Endothelial cell of umbilical vein (primary cell): ENCODE measurements around the gene CCNH. TPM values are rescaled to one million over a fixed set of nuclear protein-coding genes. Genes with fewer than 3 reads are reported as not detected.

Source experiments
- BruUV-seq: library from RNA; stranded (reverse); fragments of 400-500 nt; replicated peaks from 2 replicates; lab custom pipeline; 2021; lab: Mats Ljungman, UMichigan
- CTCF ChIA-PET: fragments of 300-600, 350-600 bp; sonication (Branson Sonifier 250); formaldehyde crosslinking; loops from one replicate; lab custom pipeline; 2021; ENCODE audit warnings: antibody characterized with exemption, inconsistent platforms; lab: Charles Lee
- POLR2A ChIA-PET: fragments of 300-600, 350-600 bp; sonication (Branson Sonifier 250); formaldehyde crosslinking; loops from one replicate; lab custom pipeline; 2021; ENCODE audit warnings: antibody characterized with exemption, inconsistent platforms; lab: Charles Lee
- DNase-seq: peaks from one replicate; pipeline ENCODE4 v3.0.0-alpha.2; 2011; ENCODE audit warnings: low read depth, low spot score
- FAIRE-seq: peaks from 2 replicates; lab custom pipeline; 2011; peaks lifted over from hg19 to GRCh38; lab: Jason Lieb, UNC
- H2AFZ ChIP-seq: 2 replicates; pipeline ENCODE4 v1.6.0; 2012; ENCODE audit warnings: low read depth, low read length, control low read depth, inconsistent platforms
- H3K27ac ChIP-seq: 2 replicates; pipeline ENCODE4 v1.5.1; 2011; ENCODE audit warnings: low read depth, mild to moderate bottlenecking, control low read depth, low read length, moderate library complexity; ENCODE audit not compliant: insufficient read depth
- H3K27me3 ChIP-seq, 2 experiments: 2 replicates each; pipeline versions ENCODE4 v1.6.0 to v1.6.1; 2011; ENCODE audit warnings: low read length in 2 of 2, mixed read lengths in 1 of 2; ENCODE audit not compliant: control insufficient read depth in 2 of 2, insufficient read depth in 2 of 2
- H3K36me3 ChIP-seq, 2 experiments: 2 replicates in 1 of 2; 3 replicates in 1 of 2; pipeline ENCODE4 v1.5.1; 2011; ENCODE audit warnings: low read length in 2 of 2, mild to moderate bottlenecking in 1 of 2, moderate library complexity in 1 of 2; ENCODE audit not compliant: control insufficient read depth in 2 of 2, insufficient read depth in 2 of 2; ENCODE audit errors: extremely low read depth in 1 of 2
- H3K4me1 ChIP-seq: 3 replicates; pipeline ENCODE4 v1.5.1; 2011; ENCODE audit warnings: mild to moderate bottlenecking, low read length; ENCODE audit not compliant: control insufficient read depth, insufficient read depth; ENCODE audit errors: extremely low read depth
- H3K4me2 ChIP-seq: 2 replicates; pipeline ENCODE4 v1.6.1; 2011; ENCODE audit warnings: low read length, control low read depth, mixed read lengths; ENCODE audit not compliant: insufficient read depth
- H3K4me3 ChIP-seq, 3 experiments: fragments of 200-600 bp in 1 of 3; sonication (generic), shearing (Covaris generic) in 1 of 3; replicated peaks in 1 of 3; 2 replicates each; pipeline ENCODE4 v1.5.1; 2011 to 2016; ENCODE audit warnings: control low read depth in 3 of 3, low read length in 3 of 3, mild to moderate bottlenecking in 2 of 3, inconsistent platforms in 1 of 3, low read depth in 1 of 3, moderate library complexity in 1 of 3; ENCODE audit not compliant: insufficient read depth in 1 of 3
- H3K79me2 ChIP-seq: 2 replicates; pipeline ENCODE4 v1.6.0; 2012; ENCODE audit warnings: low read length, inconsistent platforms; ENCODE audit not compliant: control insufficient read depth, insufficient read depth
- H3K9ac ChIP-seq: replicated peaks from 2 replicates; pipeline ENCODE3; 2011; ENCODE audit warnings: low read length, control low read depth; ENCODE audit not compliant: insufficient read depth; ENCODE audit errors: extremely low read depth
- H3K9me1 ChIP-seq: replicated peaks from 3 replicates; pipeline ENCODE4 v1.6.0; 2011; ENCODE audit warnings: mild to moderate bottlenecking, low read length; ENCODE audit not compliant: control insufficient read depth, insufficient read depth; ENCODE audit errors: extremely low read depth
- H3K9me3 ChIP-seq: replicated peaks from 2 replicates; pipeline ENCODE4 v1.5.1; 2012; ENCODE audit warnings: low read length, inconsistent platforms; ENCODE audit not compliant: control insufficient read depth, insufficient read depth
- H4K20me1 ChIP-seq: replicated peaks from 2 replicates; pipeline ENCODE3; 2011; ENCODE audit warnings: mild to moderate bottlenecking, low read length; ENCODE audit not compliant: control insufficient read depth, insufficient read depth; ENCODE audit errors: extremely low read depth
- CTCF ChIP-seq, 2 donors: IDR thresholded peaks; 1 replicate in 1 of 2; 2 replicates in 1 of 2; pipeline ENCODE4 v1.5.1; 2011; ENCODE audit warnings: low read length in 2 of 2, mild to moderate bottlenecking in 2 of 2, moderate library complexity in 2 of 2, control low read depth in 1 of 2, inconsistent platforms in 1 of 2, low read depth in 1 of 2; ENCODE audit not compliant: insufficient read depth in 1 of 2; ENCODE audit errors: extremely low read depth in 1 of 2
- EZH2 ChIP-seq: IDR thresholded peaks from 2 replicates; pipeline ENCODE4 v1.6.1; 2012; ENCODE audit warnings: borderline replicate concordance, low read depth, mild to moderate bottlenecking, moderate library complexity, low read length, inconsistent platforms; ENCODE audit not compliant: severe bottlenecking
- FOS ChIP-seq: IDR thresholded peaks from 2 replicates; pipeline ENCODE4 v1.6.1; 2011; ENCODE audit warnings: mild to moderate bottlenecking, low read length, moderate library complexity, borderline replicate concordance; ENCODE audit not compliant: insufficient read depth
- GATA2 ChIP-seq: IDR thresholded peaks from 2 replicates; pipeline ENCODE4 v1.7.0; 2011; ENCODE audit warnings: low read depth, mild to moderate bottlenecking, moderate library complexity, mixed read lengths, low read length; ENCODE audit not compliant: insufficient read length, insufficient read depth
- JUN ChIP-seq: IDR thresholded peaks from 2 replicates; pipeline ENCODE4 v1.6.1; 2011; ENCODE audit warnings: borderline replicate concordance, low read depth; ENCODE audit not compliant: insufficient read length, insufficient read depth
- MAX ChIP-seq: IDR thresholded peaks from 2 replicates; pipeline ENCODE4 v1.6.1; 2011; ENCODE audit not compliant: insufficient read depth, insufficient read length
- MYC ChIP-seq: IDR thresholded peaks from one replicate; pipeline ENCODE4 v1.6.1; 2011; ENCODE audit warnings: mild to moderate bottlenecking, low read depth, low read length
- POLR2A ChIP-seq: IDR thresholded peaks from 2 replicates; pipeline ENCODE4 v1.6.1; 2012; ENCODE audit warnings: low read depth, mild to moderate bottlenecking, control low read depth, low read length
- POLR2AphosphoS5 ChIP-seq: IDR thresholded peaks from 2 replicates; pipeline ENCODE4 v1.6.1; 2012; ENCODE audit warnings: low read depth, mild to moderate bottlenecking, control low read depth, low read length, moderate library complexity; ENCODE audit not compliant: insufficient read depth
- dilution Hi-C: fragments of 300-500 bp; cut with MboI; formaldehyde crosslinking; loops from one replicate; pipeline ENCODE4 v1.15.0; 2019; ENCODE audit warnings: low sequenced_read_pairs; ENCODE audit not compliant: extremely low pct_ligation_motif_present
- intact Hi-C: fragments of 100-400 bp; cut with micrococcal nuclease; formaldehyde crosslinking; loops from one replicate; pipeline ENCODE4 v1.10.0; 2022
- polyA plus RNA-seq, 4 experiments: library from polyadenylated mRNA; depleted of rRNA in 3 of 4; stranded (reverse) in 3 of 4; unstranded in 1 of 4; fragments of >200 nt; gene quantifications; 2 replicates each; pipeline versions ENCODE4 v1.2.1 to v1.2.3, GENCODE V29; 2011 to 2012; ENCODE audit warnings: missing spikeins in 1 of 4
- total RNA-seq: library from RNA; stranded (reverse); gene quantifications from 2 replicates; pipeline ENCODE4 v1.2.3, GENCODE V29; 2021

CCNH gene
- total and polyA plus RNA-seq, 2 donors (not counting 3 experiments of a cell fraction or from before 2014, with no cell fraction given), result 47.9 to 50.6 TPM

GRCh38 chr5:87393331-87393730, 19.4 kb downstream of the CCNH start:
- peak overlapping the region; percentile 44 for H3K4me2 ChIP-seq
- H3K27me3 ChIP-seq, result no peaks in the 10 kb centered on the region
- ChIA-PET CTCF (interaction anchor here (1.1 to 1.8 kb wide), 2 partner anchors 9 to 323 kb away, joined by 4 to 7 read pairs; no protein-coding TSS in a partner anchor), POLR2A (no interaction called here)
- intact Hi-C loops (loop anchor here (1.0 to 5.0 kb wide), 3 partner anchors 125 to 273 kb away; no protein-coding TSS in a partner anchor), dilution Hi-C loops (no loop called here)
- no peak for TF ChIP-seq GATA2
- peak; percentile 84 for TF ChIP-seq JUN
- TF ChIP-seq MYC, result no peak
- TF ChIP-seq FOS, result peak; percentile 79
- DNase-seq (peak; percentile 79), FAIRE-seq (peak; percentile 63)
- BruUV-seq, result no TSS peak
- no peaks in the 10 kb centered on the region for H3K9me3 ChIP-seq
- peaks cover 13 to 43% of the 10 kb centered on the region in 2 experiments for H3K36me3 ChIP-seq
- peak overlapping the region; percentile 53 for H3K9ac ChIP-seq
- peak overlapping the region; percentile 91 for H3K27ac ChIP-seq
- no peaks in the 10 kb centered on the region for H4K20me1 ChIP-seq
- no peak overlapping the region for H2AFZ ChIP-seq
- no peaks in the 10 kb centered on the region for H3K9me1 ChIP-seq
- no peak overlapping the region for H3K4me3 ChIP-seq
- peaks cover 25% of the 10 kb centered on the region for H3K4me1 ChIP-seq
- peaks cover 20% of the 10 kb centered on the region for H3K79me2 ChIP-seq

GRCh38 chr5:87392801-87393200, 19.9 kb downstream of the CCNH start:
- ChIA-PET CTCF (interaction anchor here (1.8 to 2.7 kb wide), 2 partner anchors 8 to 322 kb away, joined by 7 to 17 read pairs; no protein-coding TSS in a partner anchor), POLR2A (no interaction called here)
- BruUV-seq, result TSS peak; percentile 12
- Histone ChIP-seq H3K4me2 (no peak overlapping the region), H3K27ac (peak overlapping the region; percentile 91), H3K4me3 (no peak overlapping the region), H3K27me3 (no peaks in the 10 kb centered on the region), H4K20me1 (no peaks in the 10 kb centered on the region), H3K36me3 (peaks cover 12 to 41% of the 10 kb centered on the region in 2 experiments), H3K9me1 (no peaks in the 10 kb centered on the region), H3K9ac (peak overlapping the region; percentile 28), H3K4me1 (peaks cover 25% of the 10 kb centered on the region), H2AFZ (no peak overlapping the region), H3K79me2 (peaks cover 16% of the 10 kb centered on the region), H3K9me3 (no peaks in the 10 kb centered on the region)
- TF ChIP-seq EZH2, result no peak
- no peak for TF ChIP-seq GATA2
- no peak for TF ChIP-seq POLR2AphosphoS5
- TF ChIP-seq MAX, result no peak
- TF ChIP-seq FOS, result no peak
- TF ChIP-seq POLR2A, result no peak
- no peak for TF ChIP-seq JUN
- TF ChIP-seq CTCF (IDR thresholded peaks at IDR 0.05; ENCODE audit: extremely low read depth in 1 of 2, insufficient read depth in 1 of 2, low read depth in 1 of 2, low read length in 2 of 2), result no peak
- no peak for TF ChIP-seq MYC
- intact Hi-C loops (loop anchor here (1.0 to 5.0 kb wide), 3 partner anchors 124 to 272 kb away; no protein-coding TSS in a partner anchor), dilution Hi-C loops (no loop called here)
- no peak for DNase-seq
- FAIRE-seq, result no peak
